HepG2 (cell line): ENCODE measurements around the gene ELFN1. TPM values are rescaled to one million over a fixed set of nuclear protein-coding genes. Genes with fewer than 3 reads are reported as not detected.

Source experiments
- ATAC-seq: fragments of 200-7000 bp; cut with Tn5 transposase; 3 replicates; pipeline ENCODE4 v1.9.1; 2020; ENCODE audit warnings: mild to moderate bottlenecking, moderate library complexity
- BruUV-seq: library from RNA; stranded (reverse); fragments of 400-500 nt; replicated peaks from 2 replicates; lab custom pipeline; 2021; lab: Mats Ljungman, UMichigan
- CTCF ChIA-PET: fragments of 300-600 bp; formaldehyde crosslinking; extraction: SDS; loops from one replicate; lab custom pipeline; 2021; ENCODE audit warnings: low total read pairs, inconsistent platforms, low intra/inter-chr PET ratio; lab: Yijun Ruan, JAX
- POLR2A ChIA-PET: fragments of 350-600 bp; sonication (Branson Sonifier 250); formaldehyde crosslinking; loops from one replicate; lab custom pipeline; 2020; ENCODE audit warnings: antibody characterized with exemption, inconsistent platforms; lab: Yijun Ruan, JAX
- DNase-seq: peaks from one replicate; pipeline ENCODE4 v3.0.0-alpha.2; 2015; ENCODE audit warnings: low spot score
- FAIRE-seq: peaks from 3 replicates; lab custom pipeline; 2011; peaks lifted over from hg19 to GRCh38; lab: Jason Lieb, UNC
- H2AFZ ChIP-seq: one replicate; pipeline ENCODE4 v1.6.1; 2011; ENCODE audit warnings: low read length, inconsistent platforms
- H3K27ac ChIP-seq: fragments of 300-600 bp; 3 replicates; pipeline ENCODE4 v1.8.0; 2011; ENCODE audit warnings: mixed run types, mild to moderate bottlenecking, mixed read lengths, low read length, inconsistent platforms; ENCODE audit not compliant: insufficient read depth; ENCODE audit errors: extremely low read length
- H3K27me3 ChIP-seq, 2 experiments: fragments of 200-600 bp in 1 of 2; 2 replicates in 1 of 2; 3 replicates in 1 of 2; pipeline versions ENCODE4 v1.6.0 to v1.8.0; 2011; ENCODE audit warnings: low read length in 2 of 2, mild to moderate bottlenecking in 2 of 2, moderate library complexity in 2 of 2, inconsistent platforms in 1 of 2; ENCODE audit not compliant: insufficient read depth in 2 of 2, control insufficient read depth in 1 of 2
- H3K36me3 ChIP-seq, 2 experiments: fragments of 200-600 bp in 1 of 2; replicated peaks in 1 of 2; 2 replicates in 1 of 2; 3 replicates in 1 of 2; pipeline versions ENCODE4 v1.5.1 to v1.8.0; 2011; ENCODE audit warnings: low read length in 2 of 2, inconsistent platforms in 1 of 2; ENCODE audit not compliant: insufficient read depth in 2 of 2, control insufficient read depth in 1 of 2
- H3K4me1 ChIP-seq: 2 replicates; pipeline ENCODE4 v1.5.1; 2012; ENCODE audit warnings: low read length, inconsistent platforms; ENCODE audit not compliant: insufficient read depth
- H3K4me2 ChIP-seq: 2 replicates; pipeline ENCODE4 v1.6.0; 2011; ENCODE audit warnings: low read depth, low read length, inconsistent platforms
- H3K4me3 ChIP-seq, 3 experiments: fragments of 200-600 bp in 1 of 3; sonication (generic), shearing (Covaris generic) in 1 of 3; replicated peaks in 1 of 3; 2 replicates each; pipeline ENCODE4 v1.5.1; 2011 to 2016; ENCODE audit warnings: low read length in 3 of 3, inconsistent platforms in 2 of 3, low read depth in 2 of 3, mild to moderate bottlenecking in 2 of 3, control low read depth in 1 of 3, mixed read lengths in 1 of 3; ENCODE audit not compliant: insufficient read depth in 1 of 3
- H3K79me2 ChIP-seq: one replicate; pipeline ENCODE4 v1.6.1; 2011; ENCODE audit warnings: low read length, inconsistent platforms; ENCODE audit not compliant: insufficient read depth
- H3K9ac ChIP-seq: 2 replicates; pipeline ENCODE4 v1.6.0; 2011; ENCODE audit warnings: mild to moderate bottlenecking, low read depth, low read length, inconsistent platforms; ENCODE audit not compliant: insufficient read depth
- H3K9me3 ChIP-seq: 2 replicates; pipeline ENCODE4 v1.5.1; 2012; ENCODE audit warnings: mild to moderate bottlenecking, low read length
- H4K20me1 ChIP-seq: 2 replicates; pipeline ENCODE4 v1.6.0; 2011; ENCODE audit warnings: inconsistent platforms, mild to moderate bottlenecking, low read length, moderate library complexity; ENCODE audit not compliant: insufficient read depth
- CTCF ChIP-seq: sonication (generic); formaldehyde crosslinking; IDR thresholded peaks from 2 replicates; pipeline ENCODE4 v1.5.0; 2020; ENCODE audit warnings: mild to moderate bottlenecking, missing genetic modification reagents, moderate library complexity
- JUNB ChIP-seq: sonication (generic); formaldehyde crosslinking; IDR thresholded peaks from 2 replicates; pipeline ENCODE4 v1.8.0; 2022; ENCODE audit warnings: missing genetic modification reagents, mild to moderate bottlenecking, borderline replicate concordance
- STAG1 ChIP-seq: sonication (generic); formaldehyde crosslinking; IDR thresholded peaks from 2 replicates; pipeline ENCODE4 v1.4.0; 2020; ENCODE audit warnings: missing genetic modification reagents
- ZFP91 ChIP-seq: sonication (generic); formaldehyde crosslinking; IDR thresholded peaks from 2 replicates; pipeline ENCODE4 v1.9.0; 2022; ENCODE audit warnings: missing genetic modification reagents, mild to moderate bottlenecking, borderline replicate concordance
- ZMYM3 ChIP-seq: sonication (generic); formaldehyde crosslinking; IDR thresholded peaks from 2 replicates; pipeline ENCODE4 v1.5.1; 2020; ENCODE audit warnings: mild to moderate bottlenecking, missing genetic modification reagents
- ZNF782 ChIP-seq: sonication (generic); formaldehyde crosslinking; IDR thresholded peaks from 2 replicates; pipeline ENCODE4 v1.4.0; 2020; ENCODE audit warnings: missing genetic modification reagents, mild to moderate bottlenecking, borderline replicate concordance
- WGBS: methylation state at CpG from one replicate; pipeline ENCODE4 v1.1.6; 2017; ENCODE audit warnings: low lambda C conversion rate; 5-methylcytosine and 5-hydroxymethylcytosine counted together
- in situ Hi-C: cut with HindIII; loops from 2 replicates; pipeline ENCODE4 v1.10.0; 2017; ENCODE audit warnings: low pct_unique_long_range_greater_than_20kb; ENCODE audit not compliant: extremely low pct_ligation_motif_present
- intact Hi-C: fragments of 100-400 bp; cut with micrococcal nuclease; formaldehyde crosslinking; loops from one replicate; pipeline ENCODE4 v1.10.0; 2022; ENCODE audit not compliant: unreplicated experiment
- polyA plus RNA-seq, 8 experiments: library from polyadenylated mRNA; depleted of rRNA in 3 of 8; stranded (reverse) in 7 of 8; unstranded in 1 of 8; fragments of >200 nt; fragmentation: Illumina TruSeq in 4 of 8; extraction: Trizol in 4 of 8; gene quantifications; 2 replicates each; pipeline versions ENCODE4 v1.2.1 to v1.2.3, GENCODE V29; 2011 to 2016; ENCODE audit warnings: low read depth in 4 of 8, missing spikeins in 1 of 8, mixed read lengths in 1 of 8; ENCODE audit not compliant: insufficient read depth in 1 of 8
- total RNA-seq, 5 experiments: library from RNA; depleted of rRNA; stranded (reverse); fragments of >200 nt; fragmentation: Illumina TruSeq; extraction: Trizol; gene quantifications; 2 replicates each; pipeline ENCODE4 v1.2.3, GENCODE V29; 2016; ENCODE audit warnings: low read depth in 1 of 5
- TF ChIP-seq, protein P1 (sequence below): sonication (generic); formaldehyde crosslinking; IDR thresholded peaks from 2 replicates; pipeline ENCODE4 v1.8.1; 2022; ENCODE audit warnings: mild to moderate bottlenecking, missing genetic modification reagents
- TF ChIP-seq, protein P2 (sequence below): sonication (generic); formaldehyde crosslinking; IDR thresholded peaks from 2 replicates; pipeline ENCODE4 v1.4.0; 2020; ENCODE audit warnings: missing genetic modification reagents, borderline replicate concordance

ELFN1 gene
- total and polyA plus RNA-seq, 2 of the 13 experiments (the other 11 are each of a cell fraction or from before 2014, with no cell fraction given): 0.13 to 0.18 TPM

- TF ChIP-seq, protein P1, sequence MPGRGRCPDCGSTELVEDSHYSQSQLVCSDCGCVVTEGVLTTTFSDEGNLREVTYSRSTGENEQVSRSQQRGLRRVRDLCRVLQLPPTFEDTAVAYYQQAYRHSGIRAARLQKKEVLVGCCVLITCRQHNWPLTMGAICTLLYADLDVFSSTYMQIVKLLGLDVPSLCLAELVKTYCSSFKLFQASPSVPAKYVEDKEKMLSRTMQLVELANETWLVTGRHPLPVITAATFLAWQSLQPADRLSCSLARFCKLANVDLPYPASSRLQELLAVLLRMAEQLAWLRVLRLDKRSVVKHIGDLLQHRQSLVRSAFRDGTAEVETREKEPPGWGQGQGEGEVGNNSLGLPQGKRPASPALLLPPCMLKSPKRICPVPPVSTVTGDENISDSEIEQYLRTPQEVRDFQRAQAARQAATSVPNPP: no peak
- TF ChIP-seq ZNF782 (CRISPR knock-in tag) (no peak), ZFP91 (CRISPR knock-in tag) (no peak), JUNB (CRISPR knock-in tag) (no peak)
These were observed 74.4 kb downstream of the ELFN1 start (continued) for GRCh38 chr7:1744296-1745017.

GRCh38 chr7:1745018-1745532 lies 75.0 kb downstream of the ELFN1 start:
- Histone ChIP-seq H2AFZ (no peak overlapping the region), H3K27me3 (peaks cover 4 to 30% of the 10 kb centered on the region in 2 experiments; a peak in 4 of 5 replicates), H4K20me1 (no peaks in the 10 kb centered on the region), H3K4me2 (no peak overlapping the region), H3K4me1 (peaks cover 42% of the 10 kb centered on the region), H3K9me3 (no peaks in the 10 kb centered on the region), H3K27ac (no peak overlapping the region), H3K79me2 (no peaks in the 10 kb centered on the region), H3K9ac (no peak overlapping the region), H3K4me3 (no peak overlapping the region), H3K36me3 (no peaks in the 10 kb centered on the region)
- no peak for ATAC-seq
- in situ Hi-C loops: no loop called here
- no peak for DNase-seq
- WGBS: 20% methylated on average over 1 of the region's 46 CpGs
- FAIRE-seq: no peak
- intact Hi-C loops: no loop called here
- CTCF ChIA-PET: no interaction called here
- BruUV-seq: no TSS peak
- POLR2A ChIA-PET: no interaction called here
- TF ChIP-seq STAG1 (0 out of 2 replicates have a peak, but pooled peaks have one; percentile 21), ZMYM3 (CRISPR knock-in tag) (no peak), CTCF (CRISPR knock-in tag) (peak; percentile 22; the same call in 1 of the 2 replicates)
- TF ChIP-seq, protein P2, sequence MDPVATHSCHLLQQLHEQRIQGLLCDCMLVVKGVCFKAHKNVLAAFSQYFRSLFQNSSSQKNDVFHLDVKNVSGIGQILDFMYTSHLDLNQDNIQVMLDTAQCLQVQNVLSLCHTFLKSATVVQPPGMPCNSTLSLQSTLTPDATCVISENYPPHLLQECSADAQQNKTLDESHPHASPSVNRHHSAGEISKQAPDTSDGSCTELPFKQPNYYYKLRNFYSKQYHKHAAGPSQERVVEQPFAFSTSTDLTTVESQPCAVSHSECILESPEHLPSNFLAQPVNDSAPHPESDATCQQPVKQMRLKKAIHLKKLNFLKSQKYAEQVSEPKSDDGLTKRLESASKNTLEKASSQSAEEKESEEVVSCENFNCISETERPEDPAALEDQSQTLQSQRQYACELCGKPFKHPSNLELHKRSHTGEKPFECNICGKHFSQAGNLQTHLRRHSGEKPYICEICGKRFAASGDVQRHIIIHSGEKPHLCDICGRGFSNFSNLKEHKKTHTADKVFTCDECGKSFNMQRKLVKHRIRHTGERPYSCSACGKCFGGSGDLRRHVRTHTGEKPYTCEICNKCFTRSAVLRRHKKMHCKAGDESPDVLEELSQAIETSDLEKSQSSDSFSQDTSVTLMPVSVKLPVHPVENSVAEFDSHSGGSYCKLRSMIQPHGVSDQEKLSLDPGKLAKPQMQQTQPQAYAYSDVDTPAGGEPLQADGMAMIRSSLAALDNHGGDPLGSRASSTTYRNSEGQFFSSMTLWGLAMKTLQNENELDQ (CRISPR knock-in tag): no peak
